ENCODE measurements around the gene CFAP20DC. TPM values are rescaled to one million over a fixed set of nuclear protein-coding genes. Genes with fewer than 3 reads are reported as not detected.

The CFAP20DC gene
- total RNA-seq, 1 experiment from 2014 or later = 1.1 TPM

GRCh38 chr3:58693940-58694850 is 355.6 kb downstream of the CFAP20DC start:
- H3K27me3 Mint-ChIP-seq (ENCODE audit: insufficient read depth, unreplicated experiment) = no peaks in the 10 kb centered on the region
- H3K4me1 Mint-ChIP-seq (ENCODE audit: insufficient read depth, unreplicated experiment) = no peaks in the 10 kb centered on the region
- no peak for TF ChIP-seq CTCF (IDR thresholded peaks at IDR 0.05; ENCODE audit: unreplicated experiment)
- H3K9me3 Mint-ChIP-seq (ENCODE audit: unreplicated experiment) = peaks cover 26% of the 10 kb centered on the region
- DNase-seq (ENCODE audit: unreplicated experiment) = no peak
- CTCF ChIA-PET = interaction anchor here (0.7 to 0.9 kb wide), 3 partner anchors 15 to 1162 kb away, joined by 3 read pairs; no protein-coding TSS in a partner anchor
- H3K36me3 Mint-ChIP-seq (ENCODE audit: insufficient read depth, unreplicated experiment) = no peaks in the 10 kb centered on the region
- intact Hi-C loops (cut with micrococcal nuclease) = no loop called here
- H3K4me3 Mint-ChIP-seq (ENCODE audit: unreplicated experiment) = no peak overlapping the region
- POLR2A ChIA-PET = no interaction called here
- BruUV-seq (replicated peaks) = no TSS peak
- H3K27ac Mint-ChIP-seq (ENCODE audit: low read depth, unreplicated experiment) = no peak overlapping the region

- no peak for TF ChIP-seq CTCF (IDR thresholded peaks at IDR 0.05; ENCODE audit: unreplicated experiment)
- H3K36me3 Mint-ChIP-seq (ENCODE audit: insufficient read depth, unreplicated experiment) = no peaks in the 10 kb centered on the region
- no peak overlapping the region for H3K27ac Mint-ChIP-seq (ENCODE audit: low read depth, unreplicated experiment)
- POLR2A ChIA-PET = no interaction called here
- no peaks in the 10 kb centered on the region for H3K27me3 Mint-ChIP-seq (ENCODE audit: insufficient read depth, unreplicated experiment)
- DNase-seq (ENCODE audit: unreplicated experiment) = no peak
- no peak overlapping the region for H3K4me3 Mint-ChIP-seq (ENCODE audit: unreplicated experiment)
- intact Hi-C loops (cut with micrococcal nuclease) = no loop called here
- CTCF ChIA-PET = interaction anchor here (0.7 kb wide), 1 partner anchor 15 kb away, joined by 3 read pairs; no protein-coding TSS in a partner anchor
- BruUV-seq (replicated peaks) = no TSS peak
- H3K4me1 Mint-ChIP-seq (ENCODE audit: insufficient read depth, unreplicated experiment) = no peaks in the 10 kb centered on the region
- H3K9me3 Mint-ChIP-seq (ENCODE audit: unreplicated experiment) = peaks cover 26% of the 10 kb centered on the region
These were observed 357.3 kb downstream of the CFAP20DC start for GRCh38 chr3:58692484-58692883.

Data from MCF 10A (cell line).